A204.1 (cell line): ENCODE data around the gene CARD14.

Experiments
- FAIRE-seq: peaks from 2 replicates; lab custom pipeline; 2012; peaks lifted over from hg19 to GRCh38; lab: Jason Lieb, UNC

CARD14 gene

GRCh38 chr17:80212511-80212910, 42.7 kb downstream of the CARD14 start:
- FAIRE-seq, result no peak

- no peak for FAIRE-seq
Observed at GRCh38 chr17:80212962-80213642, 43.3 kb downstream of the CARD14 start.

GRCh38 chr17:80213643-80213975, 43.8 kb downstream of the CARD14 start:
- FAIRE-seq, result no peak

DNA sequence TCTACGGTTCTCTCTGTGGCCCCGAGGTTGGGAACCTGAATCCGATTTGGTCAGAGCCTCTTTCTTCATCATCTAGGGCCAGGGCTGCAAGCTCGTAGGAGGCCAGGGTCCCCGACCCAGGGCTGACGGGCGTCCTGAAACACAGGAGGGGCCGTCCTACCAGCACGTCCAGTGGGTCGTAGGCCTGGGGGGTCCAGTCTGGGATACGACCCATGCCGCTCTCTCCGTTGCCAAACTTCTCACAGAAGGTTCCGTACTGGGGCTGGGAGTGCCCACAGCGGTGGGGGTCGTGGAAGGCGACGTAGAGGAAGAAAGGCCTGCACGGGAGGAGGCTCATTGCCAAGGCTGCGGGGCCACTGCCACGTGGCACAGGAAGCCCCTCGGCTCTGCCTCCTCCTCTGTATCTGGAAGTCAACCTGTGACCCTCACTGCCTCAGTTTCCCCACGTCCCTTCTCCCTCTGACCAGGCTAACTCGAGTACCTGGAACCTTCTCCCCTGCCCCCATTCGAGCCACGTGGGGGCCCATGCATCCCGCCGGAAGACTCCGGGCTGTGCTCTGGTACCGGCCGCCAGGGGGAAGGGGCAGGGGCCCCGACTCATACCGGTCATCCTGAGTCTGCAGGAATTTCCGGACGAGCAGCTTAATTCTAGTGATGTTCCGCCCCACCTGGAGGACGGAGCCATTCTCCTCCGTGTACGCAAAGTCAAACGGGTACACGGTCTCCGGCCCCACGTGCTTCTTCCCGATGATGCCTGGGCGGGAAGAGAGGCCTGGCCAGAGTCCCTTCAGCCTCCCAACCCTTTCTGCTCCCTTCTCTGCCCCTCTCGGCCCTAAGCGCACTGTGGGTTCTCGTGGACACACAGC, 44.4 kb downstream of the CARD14 start:
- FAIRE-seq, result no peak

DNA sequence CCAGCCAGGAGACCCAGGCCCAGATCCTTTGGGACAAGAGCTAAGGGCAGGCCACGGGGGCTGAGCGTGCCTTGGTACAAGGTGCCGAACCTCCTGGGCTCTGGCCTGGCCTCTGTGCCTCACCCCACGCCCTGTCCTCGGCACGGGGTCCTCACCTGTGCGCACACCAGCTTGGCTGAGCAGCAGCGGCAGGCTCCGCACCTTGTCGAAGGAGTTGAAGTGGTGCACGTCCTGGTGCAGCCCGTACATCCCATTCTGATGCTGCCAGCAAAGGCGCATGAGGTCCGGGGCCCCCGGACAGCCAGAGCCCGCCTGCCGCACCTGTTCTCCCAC, 45.0 kb downstream of the CARD14 start:
- FAIRE-seq, result no peak

DNA sequence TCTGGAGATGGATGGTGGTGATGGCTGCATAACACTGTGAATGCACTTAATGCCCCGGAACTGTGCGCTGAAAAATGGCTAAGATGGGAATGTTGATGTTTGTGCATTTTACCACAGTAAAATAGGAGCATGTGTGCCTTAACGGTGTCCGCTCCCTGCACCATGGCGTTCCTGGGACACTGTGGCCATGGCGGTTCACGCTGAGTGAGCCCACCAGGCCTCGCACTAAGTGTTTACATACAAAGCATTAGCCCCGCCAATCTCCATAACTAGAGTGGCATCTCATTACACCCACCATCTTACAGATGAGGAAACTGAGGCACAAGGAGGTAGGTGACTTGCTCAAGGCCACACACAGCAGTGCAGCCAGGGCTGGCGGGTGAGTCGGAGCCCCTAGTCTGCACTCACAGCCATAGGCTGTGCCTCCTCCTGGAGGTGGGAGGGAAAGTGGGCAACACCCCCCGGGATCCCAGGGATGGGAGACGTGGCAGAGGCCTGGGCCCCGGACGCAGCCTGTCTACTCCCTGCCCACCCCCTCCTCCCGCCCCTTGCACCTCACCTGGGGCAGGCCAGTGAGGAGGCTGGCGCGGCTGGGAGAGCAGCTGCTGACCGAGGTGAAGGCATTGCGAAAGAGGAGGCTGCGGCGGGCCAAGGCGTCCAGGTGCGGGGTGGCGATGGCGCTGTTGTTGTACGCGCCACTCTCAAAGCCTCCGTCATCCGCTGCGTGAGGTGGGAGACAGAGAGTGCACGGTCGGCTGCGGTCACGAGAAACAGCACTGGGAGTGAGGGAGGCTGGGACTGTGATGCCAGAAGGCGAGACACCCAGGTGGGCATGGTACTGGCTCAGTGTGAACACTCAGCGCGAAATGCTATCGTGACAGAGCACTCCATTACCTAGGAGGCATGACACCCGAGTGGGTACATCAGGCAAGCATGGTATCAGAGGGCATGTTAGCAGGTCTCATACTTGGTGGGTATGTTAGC, 46.9 kb downstream of the CARD14 start:
- FAIRE-seq, result no peak

- no peak for FAIRE-seq
Observed at GRCh38 chr17:80217703-80218362, 48.0 kb downstream of the CARD14 start.

DNA sequence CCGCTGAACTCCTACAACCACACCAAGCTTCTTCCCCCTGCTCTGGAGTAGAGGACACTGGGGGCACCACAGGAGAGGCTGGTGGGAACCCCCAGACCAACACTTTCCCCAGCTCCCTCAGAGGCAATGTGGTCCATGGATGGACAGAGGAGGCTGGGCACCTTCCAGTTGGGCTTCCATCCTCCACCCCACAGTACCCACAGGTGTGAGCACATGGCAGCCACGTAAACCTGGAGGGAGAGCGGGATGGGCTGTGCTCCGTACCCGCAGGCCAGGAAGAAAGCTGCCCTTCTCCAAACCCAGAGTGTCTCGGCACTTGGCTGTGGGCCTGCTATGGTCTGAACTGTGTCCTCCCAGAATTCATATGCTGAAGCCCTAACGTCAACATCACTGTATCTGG, 48.6 kb downstream of the CARD14 start:
- FAIRE-seq, result no peak

GRCh38 chr17:80219013-80219762, 49.4 kb downstream of the CARD14 start:
- no peak for FAIRE-seq

DNA sequence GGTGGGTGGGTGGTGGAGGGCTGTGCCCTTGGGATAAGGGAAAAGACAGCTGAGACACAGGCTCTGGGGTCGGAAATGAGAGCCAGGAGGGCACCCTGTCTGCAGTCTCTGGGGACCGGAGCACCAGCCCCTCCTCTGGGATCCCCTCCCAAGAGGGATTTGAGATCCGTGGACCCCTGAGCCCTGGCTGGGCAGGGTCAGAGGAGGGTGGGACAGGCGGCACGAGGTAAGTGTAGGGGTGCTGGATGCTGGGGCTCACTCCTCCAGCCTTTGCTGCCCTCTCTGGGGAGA, 49.9 kb downstream of the CARD14 start:
- FAIRE-seq, result no peak

DNA sequence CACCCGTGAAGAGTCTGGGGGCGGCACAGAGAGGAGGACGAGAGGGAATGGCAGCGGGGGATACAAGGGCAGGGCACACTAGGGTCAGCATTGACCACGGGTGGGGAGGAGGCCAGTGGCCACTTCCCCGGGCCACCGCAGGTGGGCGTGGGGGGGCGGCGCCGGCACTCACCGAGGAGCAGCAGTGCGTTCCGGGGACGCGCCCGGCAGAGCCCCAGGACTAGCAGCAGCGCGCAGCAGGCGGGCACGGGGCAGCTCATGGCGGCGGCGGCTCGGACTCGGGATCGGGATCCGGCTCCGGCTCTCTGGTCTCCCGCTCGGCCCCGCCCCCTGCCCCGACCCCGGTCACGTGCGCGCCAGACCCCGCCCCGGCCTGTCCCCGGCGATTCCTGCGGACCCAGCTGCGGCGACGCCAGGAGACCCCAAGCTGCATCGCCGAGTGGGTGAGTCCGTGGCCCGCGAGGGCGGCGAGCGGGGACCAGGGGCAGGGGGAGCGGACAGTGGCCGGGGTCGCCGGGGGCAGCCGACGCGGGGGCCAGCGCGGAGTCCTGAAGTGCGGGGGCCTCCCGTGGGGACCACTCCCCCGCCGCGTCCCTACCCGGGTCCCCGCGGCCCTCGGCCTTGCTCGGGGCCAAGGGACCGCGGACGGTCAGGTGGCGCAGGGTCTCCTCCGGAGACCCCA, 50.4 kb downstream of the CARD14 start, which contains the start of the genes SGSH and SLC26A11:
SGSH (minus strand) TSS at position 280 of the 682 bp plus-strand sequence; CDS start at position 260, 20 bp downstream.
SLC26A11 (plus strand) TSS at position 374 of the 682 bp plus-strand sequence. CDS start 1,134 bp downstream, outside the sequence.
- FAIRE-seq, result no peak

DNA sequence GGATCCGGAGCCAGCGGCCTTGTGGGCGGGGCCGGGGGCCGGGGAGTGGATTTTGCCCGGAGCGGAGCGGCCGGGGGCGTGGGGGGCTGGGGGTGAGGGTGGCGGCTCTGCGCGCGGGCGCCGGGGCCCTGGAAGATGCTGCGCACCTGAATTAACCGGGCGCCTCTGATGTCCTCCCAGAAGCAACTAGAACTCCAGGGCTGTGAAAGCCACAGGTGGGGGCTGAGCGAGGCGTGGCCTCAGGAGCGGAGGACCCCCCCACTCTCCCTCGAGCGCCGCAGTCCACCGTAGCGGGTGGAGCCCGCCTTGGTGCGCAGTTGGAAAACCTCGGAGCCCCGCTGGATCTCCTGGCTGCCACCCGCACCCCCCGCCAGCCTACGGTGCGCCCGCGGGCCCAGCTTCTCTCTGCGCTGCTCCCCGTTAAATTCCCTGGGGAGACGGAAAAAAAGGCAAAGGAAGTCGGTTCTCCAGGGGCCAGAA, 50.9 kb downstream of the CARD14 start:
- no peak for FAIRE-seq

DNA sequence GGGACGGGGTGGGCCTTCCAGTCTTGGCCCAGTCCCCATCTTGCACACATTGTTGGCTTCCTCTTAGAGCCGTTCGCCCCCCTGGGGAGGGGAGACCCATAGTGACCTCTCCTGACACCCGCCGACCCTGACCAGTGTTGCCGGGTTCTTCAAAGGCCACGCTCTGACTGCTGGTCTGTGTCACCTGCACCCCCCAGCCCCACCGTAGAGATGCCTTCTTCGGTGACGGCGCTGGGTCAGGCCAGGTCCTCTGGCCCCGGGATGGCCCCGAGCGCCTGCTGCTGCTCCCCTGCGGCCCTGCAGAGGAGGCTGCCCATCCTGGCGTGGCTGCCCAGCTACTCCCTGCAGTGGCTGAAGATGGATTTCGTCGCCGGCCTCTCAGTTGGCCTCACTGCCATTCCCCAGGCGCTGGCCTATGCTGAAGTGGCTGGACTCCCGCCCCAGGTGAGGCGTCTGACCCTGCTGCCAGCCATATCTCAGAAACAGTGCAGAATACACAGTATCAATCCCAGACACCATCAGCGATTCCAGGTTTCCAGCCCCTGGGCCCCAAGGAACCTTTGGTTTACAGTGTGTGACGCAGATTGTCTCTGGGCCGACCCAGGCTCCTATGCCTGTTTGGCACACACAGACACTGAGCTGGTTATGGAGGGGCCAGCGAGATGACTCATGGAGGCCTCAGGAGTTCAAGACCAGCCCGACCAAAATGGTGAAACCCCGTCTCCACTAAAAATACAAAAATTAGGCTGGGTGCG, 51.7 kb downstream of the CARD14 start:
- FAIRE-seq, result no peak

DNA sequence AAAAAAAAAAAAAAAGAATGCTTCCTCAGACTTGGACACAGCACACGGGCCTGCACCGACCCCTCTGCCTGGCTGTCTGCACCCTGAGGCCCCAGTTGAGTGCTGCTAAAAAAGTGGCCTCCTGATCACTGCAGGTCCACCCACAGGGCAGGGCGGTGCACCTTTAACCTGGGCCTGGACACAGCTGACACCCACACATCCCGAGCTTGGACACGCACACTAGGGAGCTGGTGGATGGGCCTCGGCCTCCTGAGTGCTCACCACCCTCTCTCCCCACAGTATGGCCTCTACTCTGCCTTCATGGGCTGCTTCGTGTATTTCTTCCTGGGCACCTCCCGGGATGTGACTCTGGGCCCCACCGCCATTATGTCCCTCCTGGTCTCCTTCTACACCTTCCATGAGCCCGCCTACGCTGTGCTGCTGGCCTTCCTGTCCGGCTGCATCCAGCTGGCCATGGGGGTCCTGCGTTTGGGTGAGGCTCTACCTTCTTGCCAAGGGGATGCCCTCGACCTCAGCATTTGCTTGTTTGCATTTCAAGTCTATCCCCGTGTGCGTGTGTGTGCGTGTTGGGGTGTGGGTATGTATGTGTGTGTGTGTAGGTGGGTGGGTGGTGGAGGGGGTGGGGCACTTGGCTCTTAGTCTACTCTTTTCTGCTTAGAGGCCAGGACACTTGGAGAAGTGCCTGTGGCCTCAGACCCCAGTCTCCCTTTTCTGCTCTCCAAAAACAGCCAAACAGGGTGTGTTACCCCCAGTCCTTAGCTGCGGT, 52.7 kb downstream of the CARD14 start:
- no peak for FAIRE-seq

GRCh38 chr17:80223142-80223815, 53.4 kb downstream of the CARD14 start:
- no peak for FAIRE-seq

DNA sequence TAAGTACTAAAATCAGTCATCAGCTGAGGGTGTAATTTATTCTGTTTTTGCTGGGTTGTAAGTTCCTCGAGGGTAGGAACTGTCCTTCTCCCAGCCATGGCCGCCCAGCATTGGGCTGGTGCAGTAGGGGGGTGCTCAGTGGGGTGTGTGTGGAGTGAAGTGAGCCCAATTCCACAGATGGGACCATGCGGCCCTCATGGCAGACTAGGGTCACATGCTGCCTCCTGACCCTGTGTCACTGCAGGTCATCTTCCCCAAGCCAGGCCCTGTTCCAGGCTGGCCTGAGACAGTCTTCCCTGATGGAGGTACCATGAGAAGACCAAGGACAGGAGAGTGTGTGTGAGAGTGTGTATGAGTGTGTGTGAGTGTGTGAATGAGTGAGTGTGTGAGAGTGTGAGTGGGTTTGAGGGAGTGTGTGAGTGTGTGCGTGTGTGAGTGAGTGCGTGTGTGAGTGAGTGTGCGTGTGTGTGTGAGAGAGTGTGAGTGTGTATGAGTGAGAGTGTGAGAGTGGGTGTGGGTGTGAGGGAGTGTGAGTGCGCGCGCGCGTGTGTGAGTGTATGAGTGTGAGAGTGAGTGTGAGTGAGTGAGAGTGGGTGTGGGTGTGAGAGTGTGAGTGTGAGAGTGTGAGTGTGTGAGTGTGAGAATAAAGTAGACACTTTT, 54.1 kb downstream of the CARD14 start:
- no peak for FAIRE-seq

- no peak for FAIRE-seq
Observed at GRCh38 chr17:80224683-80225082, 54.9 kb downstream of the CARD14 start.

- no peak for FAIRE-seq
Observed at GRCh38 chr17:80225230-80225629, 55.4 kb downstream of the CARD14 start.
